Stimulated activated CD8-positive, alpha-beta memory T cell treated with anti-CD3 and anti-CD28 coated beads, Interleukin-2, amount 100 ng/mL, for 48 hours (primary cell): Measurements from ENCODE around the gene DLL4.

Experiments used
- DNase-seq, 2 donors: peaks; one replicate each; pipeline ENCODE4 v3.0.0-alpha.2; 2020; ENCODE audit warnings: low read depth in 2 of 2

Gene DLL4

GRCh38 chr15:40906091-40906990, 22.8 kb upstream of the DLL4 start:
- peak; percentile 82 to 83 for DNase-seq

- DNase-seq = peak in 1 of 2 donors; percentile 22
Observed at GRCh38 chr15:40906991-40907802, 21.9 kb upstream of the DLL4 start.

- DNase-seq = no peak
Observed at GRCh38 chr15:40908095-40908494, 21.0 kb upstream of the DLL4 start.

GRCh38 chr15:40909662-40910630, 19.2 kb upstream of the DLL4 start:
- DNase-seq = no peak

GRCh38 chr15:40911141-40911540, 18.0 kb upstream of the DLL4 start:
- no peak for DNase-seq

GRCh38 chr15:40911693-40912092, 17.4 kb upstream of the DLL4 start:
- DNase-seq = no peak

- no peak for DNase-seq
Observed at GRCh38 chr15:40912478-40912877, 16.7 kb upstream of the DLL4 start.

- no peak for DNase-seq
Observed at GRCh38 chr15:40914013-40914412, 15.1 kb upstream of the DLL4 start.

GRCh38 chr15:40914486-40914885, 14.7 kb upstream of the DLL4 start:
- DNase-seq = no peak

GRCh38 chr15:40915116-40915661, 14.0 kb upstream of the DLL4 start:
- DNase-seq = no peak

GRCh38 chr15:40915679-40916078, 13.5 kb upstream of the DLL4 start:
- no peak for DNase-seq

- DNase-seq = no peak
Observed at GRCh38 chr15:40917585-40917984, 11.6 kb upstream of the DLL4 start.

- DNase-seq = no peak
Observed at GRCh38 chr15:40918146-40918798, 10.9 kb upstream of the DLL4 start.

- no peak for DNase-seq
Observed at GRCh38 chr15:40918799-40919392, 10.2 kb upstream of the DLL4 start.

GRCh38 chr15:40921949-40922607, 7.1 kb upstream of the DLL4 start:
- DNase-seq = no peak

- DNase-seq = no peak
Observed at GRCh38 chr15:40922608-40923005, 6.5 kb upstream of the DLL4 start.

GRCh38 chr15:40923551-40923950, 5.6 kb upstream of the DLL4 start:
- no peak for DNase-seq

GRCh38 chr15:40925495-40925862, 3.7 kb upstream of the DLL4 start:
- no peak for DNase-seq

- no peak for DNase-seq
Observed at GRCh38 chr15:40925863-40926658, 3.1 kb upstream of the DLL4 start.
